Retinal pigment epithelial cell (primary cell): ENCODE measurements around the gene ZNF669.

ENCODE experiments used
- DNase-seq: peaks from one replicate; pipeline ENCODE4 v3.0.0-alpha.2; 2010; ENCODE audit warnings: low read depth
- H3K4me3 ChIP-seq: 2 replicates; pipeline ENCODE4 v1.5.1; 2011; ENCODE audit warnings: mild to moderate bottlenecking, low read length, control low read depth, moderate library complexity
- TF ChIP-seq, protein P1 (sequence below): conservative IDR thresholded peaks from 2 replicates; pipeline ENCODE4 v1.5.1; 2011; ENCODE audit warnings: low read depth, low read length, control low read depth, inconsistent platforms

Gene ZNF669

DNA sequence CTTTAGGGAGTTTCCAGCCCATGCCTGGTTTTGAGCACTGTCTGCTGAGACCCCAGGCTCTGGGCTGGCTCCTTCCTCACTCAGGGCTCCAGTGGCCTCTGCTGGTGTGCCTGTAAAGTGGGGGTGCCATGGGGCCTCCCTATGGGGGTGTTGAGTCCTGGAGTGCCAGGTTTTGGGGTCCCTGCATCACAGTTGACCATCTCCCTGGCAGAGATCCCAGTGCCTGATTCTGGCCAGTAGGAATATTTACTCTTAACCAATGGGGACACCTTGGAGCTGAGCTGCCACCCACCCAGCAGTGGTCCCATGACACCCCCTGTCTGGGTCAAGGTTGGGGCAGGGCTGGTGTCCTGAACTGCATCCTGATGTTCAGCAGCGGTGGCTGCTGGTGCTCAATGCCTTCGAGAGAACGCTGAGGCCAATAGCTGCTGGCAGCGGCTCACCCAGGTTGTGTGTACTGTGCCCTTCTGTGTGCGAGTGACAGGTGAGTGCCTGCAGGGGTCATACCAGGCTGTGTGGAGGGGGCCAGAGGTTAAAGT, 9.6 kb upstream of the ZNF669 start:
- no peak overlapping the region for H3K4me3 ChIP-seq
- TF ChIP-seq, protein P1, sequence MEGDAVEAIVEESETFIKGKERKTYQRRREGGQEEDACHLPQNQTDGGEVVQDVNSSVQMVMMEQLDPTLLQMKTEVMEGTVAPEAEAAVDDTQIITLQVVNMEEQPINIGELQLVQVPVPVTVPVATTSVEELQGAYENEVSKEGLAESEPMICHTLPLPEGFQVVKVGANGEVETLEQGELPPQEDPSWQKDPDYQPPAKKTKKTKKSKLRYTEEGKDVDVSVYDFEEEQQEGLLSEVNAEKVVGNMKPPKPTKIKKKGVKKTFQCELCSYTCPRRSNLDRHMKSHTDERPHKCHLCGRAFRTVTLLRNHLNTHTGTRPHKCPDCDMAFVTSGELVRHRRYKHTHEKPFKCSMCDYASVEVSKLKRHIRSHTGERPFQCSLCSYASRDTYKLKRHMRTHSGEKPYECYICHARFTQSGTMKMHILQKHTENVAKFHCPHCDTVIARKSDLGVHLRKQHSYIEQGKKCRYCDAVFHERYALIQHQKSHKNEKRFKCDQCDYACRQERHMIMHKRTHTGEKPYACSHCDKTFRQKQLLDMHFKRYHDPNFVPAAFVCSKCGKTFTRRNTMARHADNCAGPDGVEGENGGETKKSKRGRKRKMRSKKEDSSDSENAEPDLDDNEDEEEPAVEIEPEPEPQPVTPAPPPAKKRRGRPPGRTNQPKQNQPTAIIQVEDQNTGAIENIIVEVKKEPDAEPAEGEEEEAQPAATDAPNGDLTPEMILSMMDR: no peak
- DNase-seq: no peak

DNA sequence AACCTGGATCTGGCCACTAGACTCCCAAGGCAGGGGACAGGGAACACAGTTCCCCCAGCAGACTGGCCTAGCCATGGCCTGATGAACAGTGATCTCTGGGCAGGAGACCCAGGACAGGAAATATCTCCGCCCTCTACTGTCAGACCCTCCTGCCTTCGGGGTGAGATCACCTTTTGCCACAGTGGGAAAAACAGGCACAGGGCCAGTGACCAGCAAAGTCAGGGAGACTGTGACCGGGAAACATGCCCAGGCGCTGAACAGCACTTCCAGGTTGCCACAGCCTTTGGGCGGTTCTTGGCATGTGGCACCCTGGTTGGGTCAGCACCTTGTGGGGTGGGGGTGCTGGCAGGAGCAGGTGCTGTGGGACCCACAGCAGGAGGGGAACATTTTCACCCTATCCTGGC, 8.9 kb upstream of the ZNF669 start:
- DNase-seq: no peak
- TF ChIP-seq, protein P1: no peak

DNA sequence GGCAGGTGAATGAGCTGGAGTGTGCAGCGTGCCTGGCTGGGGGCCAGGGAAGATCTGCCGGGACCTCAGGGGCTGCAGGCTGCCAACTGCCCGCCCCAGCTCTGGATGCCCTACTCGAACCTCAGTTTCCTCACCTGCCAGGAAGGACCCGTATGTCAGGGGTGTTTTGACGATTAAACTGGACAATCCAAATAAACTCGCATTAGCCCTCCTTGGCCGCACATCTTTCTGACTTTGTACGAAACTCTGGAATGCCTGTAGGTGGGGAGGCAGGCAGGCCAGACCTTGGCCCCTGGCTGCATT, 8.3 kb upstream of the ZNF669 start:
- peak overlapping the region; percentile 56 for H3K4me3 ChIP-seq
- DNase-seq: no peak
- TF ChIP-seq, protein P1: no peak

More for the DNA sequence above, 8.9 kb upstream of the ZNF669 start:
- H3K4me3 ChIP-seq: no peak overlapping the region

DNA sequence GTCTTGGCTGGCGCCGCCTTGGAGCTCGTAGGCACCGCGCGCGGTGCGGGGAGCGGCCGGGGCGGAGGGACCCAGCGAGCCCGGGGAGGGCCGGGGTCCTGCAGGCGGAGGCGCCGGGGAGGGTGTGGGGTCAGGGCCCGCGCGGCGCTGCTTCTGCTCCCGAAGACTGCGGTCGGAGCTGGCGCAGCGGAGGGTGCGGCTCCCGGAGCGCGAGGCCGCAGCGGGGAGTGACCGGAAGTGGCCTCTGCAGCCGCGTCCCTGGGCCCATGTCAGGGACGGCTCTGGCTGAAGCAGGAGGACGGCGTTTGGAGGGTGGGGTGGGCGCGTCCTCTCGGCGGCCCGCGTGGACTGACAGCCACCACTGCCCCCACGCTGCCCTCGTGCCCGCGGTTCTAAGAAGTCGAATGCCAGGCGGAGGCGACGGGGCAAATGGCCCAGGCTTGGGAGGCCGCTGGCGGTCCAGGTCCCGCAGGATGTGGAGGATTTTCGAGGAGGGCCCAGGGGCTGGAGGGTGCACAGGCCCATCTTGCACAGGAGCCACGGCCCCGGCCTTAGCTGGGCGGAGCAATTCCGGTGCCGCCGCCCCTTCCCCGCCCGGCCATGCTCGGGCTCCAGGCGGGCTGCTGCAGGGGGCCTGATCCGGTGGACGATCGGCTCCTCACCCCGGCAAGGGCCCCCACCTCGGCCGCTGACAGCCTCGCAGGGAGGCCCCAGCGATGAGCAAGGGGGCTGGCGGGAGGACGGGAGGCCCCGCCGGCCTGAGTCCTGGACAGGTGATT, 7.7 kb upstream of the ZNF669 start:
- DNase-seq: no peak
- peak overlapping the region; percentile 56 for H3K4me3 ChIP-seq
- TF ChIP-seq, protein P1: no peak

DNA sequence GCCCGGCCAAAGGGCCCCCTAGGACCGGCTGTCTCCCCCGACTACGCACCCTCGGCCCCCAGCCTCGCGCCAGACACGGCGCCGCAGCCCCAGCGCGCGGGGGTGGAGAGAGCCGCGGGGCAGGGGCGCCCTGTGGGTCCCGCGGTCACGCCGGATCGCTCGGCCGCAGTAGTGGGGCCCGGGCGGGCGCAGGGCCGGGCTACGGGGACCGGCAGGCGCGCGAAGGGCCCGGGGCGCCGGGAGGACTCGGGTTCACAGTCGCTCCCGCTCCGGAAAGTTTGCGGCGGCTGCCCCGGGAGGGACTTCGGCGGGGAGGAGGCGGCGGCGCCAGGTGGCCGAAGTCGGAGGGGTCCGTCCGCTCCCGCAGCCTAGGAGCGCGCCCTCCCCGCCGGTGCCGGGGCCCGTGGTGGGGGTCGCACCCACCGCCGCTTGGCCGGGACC, 7.1 kb upstream of the ZNF669 start:
- H3K4me3 ChIP-seq: peak overlapping the region; percentile 56
- TF ChIP-seq, protein P1: no peak
- no peak for DNase-seq

DNA sequence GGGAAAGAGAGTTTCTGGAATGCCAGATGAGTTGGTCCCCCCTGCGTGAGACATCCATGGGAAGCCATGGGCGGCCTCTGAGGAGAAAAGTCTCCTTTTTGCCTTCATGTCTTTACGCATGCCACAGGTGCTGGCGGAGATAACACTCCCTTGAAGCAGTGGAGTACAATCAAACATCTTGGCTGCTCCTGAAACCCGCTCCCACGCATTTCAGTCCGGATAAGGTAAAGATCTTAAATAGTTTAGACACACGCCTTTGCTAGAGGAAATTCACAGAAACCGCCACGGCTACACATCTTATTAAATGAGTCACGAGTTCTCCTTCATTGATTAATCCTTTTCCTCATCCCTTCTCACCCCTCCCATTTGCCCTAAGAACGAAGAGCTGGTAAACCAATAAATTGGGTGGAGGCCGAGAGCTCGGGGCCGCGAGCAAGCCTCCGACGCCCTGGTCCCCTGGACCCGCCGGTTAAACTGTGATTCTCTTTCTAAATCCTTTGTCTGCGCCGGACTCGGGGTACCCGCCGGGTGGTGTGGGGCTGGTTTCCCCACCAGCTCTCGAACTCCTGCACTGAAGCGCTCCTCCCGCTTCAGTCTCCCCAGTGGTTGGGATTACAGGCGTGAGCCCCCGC, 6.6 kb upstream of the ZNF669 start:
- DNase-seq: peak; percentile 22
- TF ChIP-seq, protein P1: no peak
- H3K4me3 ChIP-seq: peak overlapping the region; percentile 56
